Fibroblast of mammary gland (primary cell): ENCODE results near the gene UMODL1.

ENCODE experiments used
- DNase-seq: peaks from one replicate; pipeline ENCODE4 v3.0.0-alpha.2; 2010; ENCODE audit warnings: low read depth
- H3K4me3 ChIP-seq: 2 replicates; pipeline ENCODE4 v1.5.1; 2011; ENCODE audit warnings: low read depth, mild to moderate bottlenecking, low read length, moderate library complexity; ENCODE audit not compliant: control insufficient read depth
- CTCF ChIP-seq: conservative IDR thresholded peaks from 2 replicates; pipeline ENCODE4 v1.5.1; 2011; ENCODE audit warnings: low read depth, low read length, inconsistent platforms; ENCODE audit not compliant: control insufficient read depth, insufficient read depth

Gene UMODL1

GRCh38 chr21:42031816-42032215 lies 39.3 kb upstream of the UMODL1 start:
- no peak for DNase-seq
- H3K4me3 ChIP-seq = no peak overlapping the region
- TF ChIP-seq CTCF = no peak

GRCh38 chr21:42032266-42032665 lies 38.9 kb upstream of the UMODL1 start:
- no peak for DNase-seq

GRCh38 chr21:42032968-42033367 lies 38.1 kb upstream of the UMODL1 start:
- no peak for DNase-seq
- no peak overlapping the region for H3K4me3 ChIP-seq
- TF ChIP-seq CTCF = no peak

More at GRCh38 chr21:42032266-42032665, 38.9 kb upstream of the UMODL1 start:
- no peak for TF ChIP-seq CTCF
- no peak overlapping the region for H3K4me3 ChIP-seq

- no peak overlapping the region for H3K4me3 ChIP-seq
- DNase-seq = no peak
- no peak for TF ChIP-seq CTCF
Measured at GRCh38 chr21:42036313-42036712, 34.8 kb upstream of the UMODL1 start.

- TF ChIP-seq CTCF = no peak
- no peak overlapping the region for H3K4me3 ChIP-seq
- no peak for DNase-seq
Measured at GRCh38 chr21:42037516-42037915, 33.6 kb upstream of the UMODL1 start.

GRCh38 chr21:42037943-42038342 lies 33.2 kb upstream of the UMODL1 start:
- no peak for TF ChIP-seq CTCF
- no peak for DNase-seq
- no peak overlapping the region for H3K4me3 ChIP-seq

GRCh38 chr21:42038393-42038792 lies 32.7 kb upstream of the UMODL1 start:
- no peak overlapping the region for H3K4me3 ChIP-seq
- DNase-seq = no peak
- no peak for TF ChIP-seq CTCF
